ENCODE data around the gene NPRL2. TPM values are rescaled to one million over a fixed set of nuclear protein-coding genes. Genes with fewer than 3 reads are reported as not detected.

NPRL2 gene
- total and polyA plus RNA-seq, 9 of the 15 experiments (the other 6 are each of a cell fraction or from before 2014, with no cell fraction given) = 17.4 to 40.4 (median 24.4) TPM

- TF ChIP-seq CREBBP (IDR thresholded peaks at IDR 0.05; ENCODE audit: low read depth, low read length) = no peak
- no peak for TF ChIP-seq MLLT1 (IDR thresholded peaks at IDR 0.05)
- TF ChIP-seq IRF1 (CRISPR knock-in tag; IDR thresholded peaks at IDR 0.05; ENCODE audit: borderline replicate concordance) = no peak
- TF ChIP-seq FOXJ3 (CRISPR knock-in tag; IDR thresholded peaks at IDR 0.05) = no peak
- no peak for TF ChIP-seq BRD9 (IDR thresholded peaks at IDR 0.05; ENCODE audit: low read depth, partially characterized antibody)
- no peak for TF ChIP-seq EHMT2 (IDR thresholded peaks at IDR 0.05)
- TF ChIP-seq HSF4 (CRISPR knock-in tag; IDR thresholded peaks at IDR 0.05; ENCODE audit: borderline replicate concordance) = no peak
- TF ChIP-seq SNAPC5 (CRISPR knock-in tag; IDR thresholded peaks at IDR 0.05) = no peak
- TF ChIP-seq NFE2 (IDR thresholded peaks at IDR 0.05; ENCODE audit: low read depth) = no peak
- TF ChIP-seq WHSC1 (IDR thresholded peaks at IDR 0.05; ENCODE audit: low read length) = no peak
- no peak for TF ChIP-seq CEBPZ (IDR thresholded peaks at IDR 0.05; ENCODE audit: borderline replicate concordance, low read depth, low read length)
- no peak for TF ChIP-seq MAFF (IDR thresholded peaks at IDR 0.05; ENCODE audit: low read length)
- no peak for TF ChIP-seq TCF15 (CRISPR knock-in tag; IDR thresholded peaks at IDR 0.05)
- peak; percentile 52 for TF ChIP-seq MXD1 (CRISPR knock-in tag; IDR thresholded peaks at IDR 0.05; ENCODE audit: borderline replicate concordance, poor library complexity, severe bottlenecking)
- TF ChIP-seq HMG20B (CRISPR knock-in tag; IDR thresholded peaks at IDR 0.05) = no peak
- no peak for TF ChIP-seq MBD2 (IDR thresholded peaks at IDR 0.05; ENCODE audit: borderline replicate concordance, low read depth)
- no peak for TF ChIP-seq RBM17 (IDR thresholded peaks at IDR 0.05; ENCODE audit: borderline replicate concordance, low read depth, low read length)
- no peak for TF ChIP-seq POLR2G (IDR thresholded peaks at IDR 0.05; ENCODE audit: low read depth, low read length)
- TF ChIP-seq MAZ (CRISPR knock-in tag; conservative IDR thresholded peaks at IDR 0.05 in 1 of 2, IDR thresholded peaks at IDR 0.05 in 1 of 2) = peak; percentile 80 to 91; a peak in 3 of 4 replicates
- TF ChIP-seq PKNOX1 (IDR thresholded peaks at IDR 0.05) = no peak
- no peak for TF ChIP-seq FOXM1 (IDR thresholded peaks at IDR 0.05; ENCODE audit: low read depth)
- no peak for TF ChIP-seq FOXM1 (CRISPR knock-in tag; IDR thresholded peaks at IDR 0.05; ENCODE audit: low read depth)
These were observed 29.7 kb downstream of the NPRL2 start (continued) for GRCh38 chr3:50320853-50321335.

Measured in K562 (cell line).